HepG2 (cell line): ENCODE data around the gene SLC28A1. TPM values are rescaled to one million over a fixed set of nuclear protein-coding genes. Genes with fewer than 3 reads are reported as not detected.

Experiments
- ATAD3A ChIP-seq: sonication (generic); formaldehyde crosslinking; IDR thresholded peaks from 2 replicates; pipeline ENCODE4 v1.4.0; 2020; ENCODE audit warnings: missing genetic modification reagents
- CBX5 ChIP-seq: sonication (generic); formaldehyde crosslinking; IDR thresholded peaks from 2 replicates; pipeline ENCODE4 v1.4.0; 2020; ENCODE audit warnings: missing genetic modification reagents, borderline replicate concordance
- FOSL2 ChIP-seq: sonication (generic); formaldehyde crosslinking; IDR thresholded peaks from 2 replicates; pipeline ENCODE4 v1.4.0; 2020; ENCODE audit warnings: missing genetic modification reagents
- GATAD1 ChIP-seq: IDR thresholded peaks from 2 replicates; pipeline ENCODE4 v1.6.1; 2016; ENCODE audit warnings: missing genetic modification reagents, missing compliant biosample characterization
- KDM5A ChIP-seq: fragments of 200-600 bp; sonication (generic); IDR thresholded peaks from 2 replicates; pipeline ENCODE4 v1.7.0; 2018; ENCODE audit warnings: antibody characterized with exemption, mild to moderate bottlenecking, low read length, borderline replicate concordance
- RARA ChIP-seq: IDR thresholded peaks from 2 replicates; pipeline ENCODE4 v1.6.1; 2016; ENCODE audit warnings: missing genetic modification reagents, missing compliant biosample characterization
- SRSF1 ChIP-seq: fragments of 200-400 bp; formaldehyde crosslinking; optimal IDR thresholded peaks from 2 replicates; pipeline ENCODE3; 2017; ENCODE audit warnings: mild to moderate bottlenecking, low read depth, low read length, moderate library complexity
- ZNF367 ChIP-seq: sonication (generic); formaldehyde crosslinking; IDR thresholded peaks from 2 replicates; pipeline ENCODE4 v1.4.0; 2020; ENCODE audit warnings: missing genetic modification reagents, borderline replicate concordance
- polyA plus RNA-seq, 8 experiments: library from polyadenylated mRNA; depleted of rRNA in 3 of 8; stranded (reverse) in 7 of 8; unstranded in 1 of 8; fragments of >200 nt; fragmentation: Illumina TruSeq in 4 of 8; extraction: Trizol in 4 of 8; gene quantifications; 2 replicates each; pipeline versions ENCODE4 v1.2.1 to v1.2.3, GENCODE V29; 2011 to 2016; ENCODE audit warnings: low read depth in 4 of 8, missing spikeins in 1 of 8, mixed read lengths in 1 of 8; ENCODE audit not compliant: insufficient read depth in 1 of 8
- total RNA-seq, 5 experiments: library from RNA; depleted of rRNA; stranded (reverse); fragments of >200 nt; fragmentation: Illumina TruSeq; extraction: Trizol; gene quantifications; 2 replicates each; pipeline ENCODE4 v1.2.3, GENCODE V29; 2016; ENCODE audit warnings: low read depth in 1 of 5
- TF ChIP-seq, protein P1 (sequence below): sonication (generic); formaldehyde crosslinking; IDR thresholded peaks from 2 replicates; pipeline ENCODE4 v1.4.0; 2020; ENCODE audit warnings: missing genetic modification reagents
- TF ChIP-seq, protein P2 (sequence below): sonication (generic); formaldehyde crosslinking; IDR thresholded peaks from 2 replicates; pipeline ENCODE4 v1.4.0; 2020; ENCODE audit warnings: missing genetic modification reagents
- TF ChIP-seq, protein P3 (sequence below), 2 experiments: IDR thresholded peaks; 2 replicates each; pipeline ENCODE4 v1.6.1; 2011 to 2012; ENCODE audit warnings: low read length in 2 of 2, borderline replicate concordance in 1 of 2, low read depth in 1 of 2, mild to moderate bottlenecking in 1 of 2, moderate library complexity in 1 of 2
- TF ChIP-seq, protein P4 (sequence below): sonication (generic); formaldehyde crosslinking; IDR thresholded peaks from 2 replicates; pipeline ENCODE4 v1.4.0; 2020; ENCODE audit warnings: mild to moderate bottlenecking, missing genetic modification reagents
- TF ChIP-seq, protein P5 (sequence below): sonication (generic); formaldehyde crosslinking; IDR thresholded peaks from 2 replicates; pipeline ENCODE4 v1.8.0; 2022; ENCODE audit warnings: missing genetic modification reagents, mild to moderate bottlenecking, moderate library complexity, borderline replicate concordance

SLC28A1 gene
- total and polyA plus RNA-seq, 2 of the 13 experiments (the other 11 are each of a cell fraction or from before 2014, with no cell fraction given), result 0.31 to 5.8 TPM

DNA sequence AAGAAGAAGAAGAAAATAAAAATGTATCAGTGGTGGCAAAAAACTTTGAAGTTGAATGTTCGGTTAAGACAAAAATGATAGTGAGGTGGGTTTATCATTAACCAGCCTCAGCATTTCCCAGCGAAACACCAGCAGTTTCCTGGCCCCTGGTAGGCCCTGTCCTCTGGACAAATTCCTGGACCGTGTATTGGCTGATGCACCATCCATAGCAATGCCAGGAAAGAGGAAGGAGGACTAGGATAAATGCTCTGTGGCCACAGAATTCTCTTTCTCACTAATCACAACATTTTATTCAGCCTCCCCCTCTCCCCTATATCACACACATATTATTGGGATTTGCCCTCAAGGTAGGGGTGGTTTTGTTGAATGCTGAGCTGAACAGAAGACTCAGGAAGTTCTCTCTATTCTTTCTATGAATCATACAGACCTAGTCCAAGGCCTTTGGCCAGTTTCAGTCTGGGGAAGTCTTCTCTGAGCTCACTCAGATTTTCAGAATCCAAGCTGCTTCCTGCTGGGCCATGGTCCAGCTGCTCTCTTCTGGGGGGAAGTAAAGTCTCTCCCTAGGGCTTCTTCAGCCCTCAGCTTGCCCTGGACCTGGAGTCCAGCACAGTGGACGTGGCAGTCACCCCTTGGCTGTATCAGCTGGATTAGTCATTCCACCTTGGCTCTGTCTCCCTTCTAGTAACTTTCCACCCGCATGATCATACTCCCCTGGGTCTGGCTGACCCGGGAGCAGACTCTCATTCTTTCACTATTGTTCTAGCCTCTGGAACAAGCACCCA, 27.6 kb downstream of the SLC28A1 start (continued):
- TF ChIP-seq, protein P1, sequence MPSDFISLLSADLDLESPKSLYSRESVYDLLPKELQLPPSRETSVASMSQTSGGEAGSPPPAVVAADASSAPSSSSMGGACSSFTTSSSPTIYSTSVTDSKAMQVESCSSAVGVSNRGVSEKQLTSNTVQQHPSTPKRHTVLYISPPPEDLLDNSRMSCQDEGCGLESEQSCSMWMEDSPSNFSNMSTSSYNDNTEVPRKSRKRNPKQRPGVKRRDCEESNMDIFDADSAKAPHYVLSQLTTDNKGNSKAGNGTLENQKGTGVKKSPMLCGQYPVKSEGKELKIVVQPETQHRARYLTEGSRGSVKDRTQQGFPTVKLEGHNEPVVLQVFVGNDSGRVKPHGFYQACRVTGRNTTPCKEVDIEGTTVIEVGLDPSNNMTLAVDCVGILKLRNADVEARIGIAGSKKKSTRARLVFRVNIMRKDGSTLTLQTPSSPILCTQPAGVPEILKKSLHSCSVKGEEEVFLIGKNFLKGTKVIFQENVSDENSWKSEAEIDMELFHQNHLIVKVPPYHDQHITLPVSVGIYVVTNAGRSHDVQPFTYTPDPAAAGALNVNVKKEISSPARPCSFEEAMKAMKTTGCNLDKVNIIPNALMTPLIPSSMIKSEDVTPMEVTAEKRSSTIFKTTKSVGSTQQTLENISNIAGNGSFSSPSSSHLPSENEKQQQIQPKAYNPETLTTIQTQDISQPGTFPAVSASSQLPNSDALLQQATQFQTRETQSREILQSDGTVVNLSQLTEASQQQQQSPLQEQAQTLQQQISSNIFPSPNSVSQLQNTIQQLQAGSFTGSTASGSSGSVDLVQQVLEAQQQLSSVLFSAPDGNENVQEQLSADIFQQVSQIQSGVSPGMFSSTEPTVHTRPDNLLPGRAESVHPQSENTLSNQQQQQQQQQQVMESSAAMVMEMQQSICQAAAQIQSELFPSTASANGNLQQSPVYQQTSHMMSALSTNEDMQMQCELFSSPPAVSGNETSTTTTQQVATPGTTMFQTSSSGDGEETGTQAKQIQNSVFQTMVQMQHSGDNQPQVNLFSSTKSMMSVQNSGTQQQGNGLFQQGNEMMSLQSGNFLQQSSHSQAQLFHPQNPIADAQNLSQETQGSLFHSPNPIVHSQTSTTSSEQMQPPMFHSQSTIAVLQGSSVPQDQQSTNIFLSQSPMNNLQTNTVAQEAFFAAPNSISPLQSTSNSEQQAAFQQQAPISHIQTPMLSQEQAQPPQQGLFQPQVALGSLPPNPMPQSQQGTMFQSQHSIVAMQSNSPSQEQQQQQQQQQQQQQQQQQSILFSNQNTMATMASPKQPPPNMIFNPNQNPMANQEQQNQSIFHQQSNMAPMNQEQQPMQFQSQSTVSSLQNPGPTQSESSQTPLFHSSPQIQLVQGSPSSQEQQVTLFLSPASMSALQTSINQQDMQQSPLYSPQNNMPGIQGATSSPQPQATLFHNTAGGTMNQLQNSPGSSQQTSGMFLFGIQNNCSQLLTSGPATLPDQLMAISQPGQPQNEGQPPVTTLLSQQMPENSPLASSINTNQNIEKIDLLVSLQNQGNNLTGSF (CRISPR knock-in tag), result peak; percentile 81
- TF ChIP-seq, protein P2, sequence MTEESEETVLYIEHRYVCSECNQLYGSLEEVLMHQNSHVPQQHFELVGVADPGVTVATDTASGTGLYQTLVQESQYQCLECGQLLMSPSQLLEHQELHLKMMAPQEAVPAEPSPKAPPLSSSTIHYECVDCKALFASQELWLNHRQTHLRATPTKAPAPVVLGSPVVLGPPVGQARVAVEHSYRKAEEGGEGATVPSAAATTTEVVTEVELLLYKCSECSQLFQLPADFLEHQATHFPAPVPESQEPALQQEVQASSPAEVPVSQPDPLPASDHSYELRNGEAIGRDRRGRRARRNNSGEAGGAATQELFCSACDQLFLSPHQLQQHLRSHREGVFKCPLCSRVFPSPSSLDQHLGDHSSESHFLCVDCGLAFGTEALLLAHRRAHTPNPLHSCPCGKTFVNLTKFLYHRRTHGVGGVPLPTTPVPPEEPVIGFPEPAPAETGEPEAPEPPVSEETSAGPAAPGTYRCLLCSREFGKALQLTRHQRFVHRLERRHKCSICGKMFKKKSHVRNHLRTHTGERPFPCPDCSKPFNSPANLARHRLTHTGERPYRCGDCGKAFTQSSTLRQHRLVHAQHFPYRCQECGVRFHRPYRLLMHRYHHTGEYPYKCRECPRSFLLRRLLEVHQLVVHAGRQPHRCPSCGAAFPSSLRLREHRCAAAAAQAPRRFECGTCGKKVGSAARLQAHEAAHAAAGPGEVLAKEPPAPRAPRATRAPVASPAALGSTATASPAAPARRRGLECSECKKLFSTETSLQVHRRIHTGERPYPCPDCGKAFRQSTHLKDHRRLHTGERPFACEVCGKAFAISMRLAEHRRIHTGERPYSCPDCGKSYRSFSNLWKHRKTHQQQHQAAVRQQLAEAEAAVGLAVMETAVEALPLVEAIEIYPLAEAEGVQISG (CRISPR knock-in tag), result peak; percentile 66
- TF ChIP-seq CBX5 (CRISPR knock-in tag) (peak; percentile 17; the same call in 1 of the 2 replicates), KDM5A (no peak), FOSL2 (peak; percentile 92), SRSF1 (no peak), ATAD3A (CRISPR knock-in tag) (no peak), ZNF367 (CRISPR knock-in tag) (no peak), GATAD1 (CRISPR knock-in tag) (0 out of 2 replicates have a peak, but pooled peaks have one; percentile 13), RARA (CRISPR knock-in tag) (peak; percentile 30)
- TF ChIP-seq, protein P3, sequence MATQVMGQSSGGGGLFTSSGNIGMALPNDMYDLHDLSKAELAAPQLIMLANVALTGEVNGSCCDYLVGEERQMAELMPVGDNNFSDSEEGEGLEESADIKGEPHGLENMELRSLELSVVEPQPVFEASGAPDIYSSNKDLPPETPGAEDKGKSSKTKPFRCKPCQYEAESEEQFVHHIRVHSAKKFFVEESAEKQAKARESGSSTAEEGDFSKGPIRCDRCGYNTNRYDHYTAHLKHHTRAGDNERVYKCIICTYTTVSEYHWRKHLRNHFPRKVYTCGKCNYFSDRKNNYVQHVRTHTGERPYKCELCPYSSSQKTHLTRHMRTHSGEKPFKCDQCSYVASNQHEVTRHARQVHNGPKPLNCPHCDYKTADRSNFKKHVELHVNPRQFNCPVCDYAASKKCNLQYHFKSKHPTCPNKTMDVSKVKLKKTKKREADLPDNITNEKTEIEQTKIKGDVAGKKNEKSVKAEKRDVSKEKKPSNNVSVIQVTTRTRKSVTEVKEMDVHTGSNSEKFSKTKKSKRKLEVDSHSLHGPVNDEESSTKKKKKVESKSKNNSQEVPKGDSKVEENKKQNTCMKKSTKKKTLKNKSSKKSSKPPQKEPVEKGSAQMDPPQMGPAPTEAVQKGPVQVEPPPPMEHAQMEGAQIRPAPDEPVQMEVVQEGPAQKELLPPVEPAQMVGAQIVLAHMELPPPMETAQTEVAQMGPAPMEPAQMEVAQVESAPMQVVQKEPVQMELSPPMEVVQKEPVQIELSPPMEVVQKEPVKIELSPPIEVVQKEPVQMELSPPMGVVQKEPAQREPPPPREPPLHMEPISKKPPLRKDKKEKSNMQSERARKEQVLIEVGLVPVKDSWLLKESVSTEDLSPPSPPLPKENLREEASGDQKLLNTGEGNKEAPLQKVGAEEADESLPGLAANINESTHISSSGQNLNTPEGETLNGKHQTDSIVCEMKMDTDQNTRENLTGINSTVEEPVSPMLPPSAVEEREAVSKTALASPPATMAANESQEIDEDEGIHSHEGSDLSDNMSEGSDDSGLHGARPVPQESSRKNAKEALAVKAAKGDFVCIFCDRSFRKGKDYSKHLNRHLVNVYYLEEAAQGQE (IDR thresholded peaks at IDR 0.05; ENCODE audit: borderline replicate concordance in 1 of 2, low read depth in 1 of 2, low read length in 2 of 2), result no peak; a peak in 1 of 4 replicates
- TF ChIP-seq, protein P4, sequence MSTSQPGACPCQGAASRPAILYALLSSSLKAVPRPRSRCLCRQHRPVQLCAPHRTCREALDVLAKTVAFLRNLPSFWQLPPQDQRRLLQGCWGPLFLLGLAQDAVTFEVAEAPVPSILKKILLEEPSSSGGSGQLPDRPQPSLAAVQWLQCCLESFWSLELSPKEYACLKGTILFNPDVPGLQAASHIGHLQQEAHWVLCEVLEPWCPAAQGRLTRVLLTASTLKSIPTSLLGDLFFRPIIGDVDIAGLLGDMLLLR (CRISPR knock-in tag), result no peak
- TF ChIP-seq, protein P5, sequence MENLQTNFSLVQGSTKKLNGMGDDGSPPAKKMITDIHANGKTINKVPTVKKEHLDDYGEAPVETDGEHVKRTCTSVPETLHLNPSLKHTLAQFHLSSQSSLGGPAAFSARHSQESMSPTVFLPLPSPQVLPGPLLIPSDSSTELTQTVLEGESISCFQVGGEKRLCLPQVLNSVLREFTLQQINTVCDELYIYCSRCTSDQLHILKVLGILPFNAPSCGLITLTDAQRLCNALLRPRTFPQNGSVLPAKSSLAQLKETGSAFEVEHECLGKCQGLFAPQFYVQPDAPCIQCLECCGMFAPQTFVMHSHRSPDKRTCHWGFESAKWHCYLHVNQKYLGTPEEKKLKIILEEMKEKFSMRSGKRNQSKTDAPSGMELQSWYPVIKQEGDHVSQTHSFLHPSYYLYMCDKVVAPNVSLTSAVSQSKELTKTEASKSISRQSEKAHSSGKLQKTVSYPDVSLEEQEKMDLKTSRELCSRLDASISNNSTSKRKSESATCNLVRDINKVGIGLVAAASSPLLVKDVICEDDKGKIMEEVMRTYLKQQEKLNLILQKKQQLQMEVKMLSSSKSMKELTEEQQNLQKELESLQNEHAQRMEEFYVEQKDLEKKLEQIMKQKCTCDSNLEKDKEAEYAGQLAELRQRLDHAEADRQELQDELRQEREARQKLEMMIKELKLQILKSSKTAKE (CRISPR knock-in tag), result peak; percentile 27; the same call in 1 of the 2 replicates
